ENCODE measurements around the gene IGLL1. TPM values are rescaled to one million over a fixed set of nuclear protein-coding genes. Genes with fewer than 3 reads are reported as not detected.
"Not testable (repeated sequence)": the region's sequence is repeated elsewhere in the genome, so short reads cannot be mapped to it uniquely, and the experiment has no call there.

The IGLL1 gene
- total and polyA plus RNA-seq, 12 donors: 0.17 to 0.48 TPM; not detected in 10

GRCh38 chr22:23539135-23539838, 40.8 kb downstream of the IGLL1 start:
- Histone ChIP-seq H3K9me3 (replicated peaks in 1 of 3) (no peaks in the 10 kb centered on the region), H3K4me1 (replicated peaks in 1 of 2) (peaks cover 0 to 8% of the 10 kb centered on the region in 2 donors), H3K36me3 (replicated peaks in 1 of 2) (no peaks in the 10 kb centered on the region), H3K27ac (no peak overlapping the region), H3K27me3 (no peaks in the 10 kb centered on the region), H3K4me3 (no peak overlapping the region)
- no peak for TF ChIP-seq POLR2A (IDR thresholded peaks at IDR 0.05)
- peak; percentile 79 to 98 (median 96) for TF ChIP-seq CTCF (IDR thresholded peaks at IDR 0.05)
- intact Hi-C loops (cut with DNase I): loop anchor here (5.0 to 10.0 kb wide), 3 partner anchors 134 to 234 kb away; no protein-coding TSS in a partner anchor
- 27 to 77% (median 28%) methylated on average over 9 to 21 of the region's 21 CpGs for WGBS, 4 donors
- DNase-seq: peak; percentile 73 to 95 (median 86)

- H3K36me3 ChIP-seq (replicated peaks in 1 of 2); H3K4me1 ChIP-seq (replicated peaks in 1 of 2); H3K4me3 ChIP-seq; H3K9me3 ChIP-seq (replicated peaks in 1 of 3); H3K27ac ChIP-seq; H3K27me3 ChIP-seq: not testable (repeated sequence)
- 81 to 96% (median 88%) methylated on average over 6 of the region's 6 CpGs for WGBS, 4 donors
- intact Hi-C loops (cut with DNase I): loop anchor here (5.0 to 10.0 kb wide), 3 partner anchors 134 to 234 kb away; no protein-coding TSS in a partner anchor
- DNase-seq: peak in 1 of 7 donors; percentile 13
Observed at GRCh38 chr22:23538696-23539030, 41.4 kb downstream of the IGLL1 start.

GRCh38 chr22:23537830-23538695, 42.0 kb downstream of the IGLL1 start:
- peak overlapping the region in 1 of 5 donors; percentile 66 for H3K27ac ChIP-seq
- WGBS, 4 donors: 56 to 60% (median 58%) methylated on average over 19 of the region's 19 CpGs
- H3K4me3 ChIP-seq; H3K27me3 ChIP-seq; H3K9me3 ChIP-seq (replicated peaks in 1 of 3); H3K4me1 ChIP-seq (replicated peaks in 1 of 2); H3K36me3 ChIP-seq (replicated peaks in 1 of 2): not testable (repeated sequence)
- peak in 1 of 7 donors; percentile 13 for DNase-seq
- intact Hi-C loops (cut with DNase I): loop anchor here (5.0 to 10.0 kb wide), 3 partner anchors 133 to 233 kb away; no protein-coding TSS in a partner anchor
- TF ChIP-seq CTCF (IDR thresholded peaks at IDR 0.05): peak in 1 of 6 experiments; percentile 21

GRCh38 chr22:23537416-23537815, 42.7 kb downstream of the IGLL1 start:
- no peaks in the 10 kb centered on the region for H3K27me3 ChIP-seq
- 71 to 87% (median 81%) methylated on average over 11 of the region's 11 CpGs for WGBS, 4 donors
- peak overlapping the region in 1 of 5 donors; percentile 66 for H3K27ac ChIP-seq
- no peaks in the 10 kb centered on the region for H3K9me3 ChIP-seq (replicated peaks in 1 of 3)
- peaks cover 0 to 8% of the 10 kb centered on the region in 2 donors for H3K4me1 ChIP-seq (replicated peaks in 1 of 2)
- DNase-seq: no peak
- H3K36me3 ChIP-seq (replicated peaks in 1 of 2): no peaks in the 10 kb centered on the region
- no peak overlapping the region for H3K4me3 ChIP-seq
- intact Hi-C loops (cut with DNase I): loop anchor here (5.0 to 10.0 kb wide), 3 partner anchors 133 to 233 kb away; no protein-coding TSS in a partner anchor
- no peak for TF ChIP-seq POLR2A (IDR thresholded peaks at IDR 0.05)
- no peak for TF ChIP-seq CTCF (IDR thresholded peaks at IDR 0.05)

Data from adrenal gland (tissue), 12 donors.